GM19043 (cell line): Measurements from ENCODE around the gene PSMB4.
"Not testable (repeated sequence)": the region's sequence is repeated elsewhere in the genome, so short reads cannot be mapped to it uniquely, and the experiment has no call there.

ENCODE experiments used
- ATAC-seq: cut with Tn5 transposase; IDR thresholded peaks from one replicate; pipeline ENCODE4 v1.9.1; 2021; ENCODE audit warnings: low read depth; ENCODE audit not compliant: unreplicated experiment

PSMB4 gene

DNA sequence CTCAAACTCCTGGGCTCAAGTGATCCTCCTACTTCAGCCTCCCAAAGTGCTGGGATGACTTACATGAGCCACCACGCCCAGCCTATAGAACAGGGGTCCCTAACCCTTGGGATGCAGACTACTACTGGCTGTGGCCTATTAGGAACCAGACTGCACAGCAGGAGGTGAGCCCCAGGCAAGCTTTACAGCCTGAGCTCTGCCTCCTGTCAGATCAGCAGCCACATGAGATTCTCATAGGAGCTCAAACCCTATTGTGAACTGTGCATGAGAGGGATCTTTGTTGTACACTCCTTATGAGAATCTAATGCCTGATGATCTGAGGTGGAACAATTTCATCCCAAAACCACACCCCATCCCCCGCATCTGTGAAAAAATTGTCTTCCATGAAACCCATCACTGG is 13.4 kb upstream of the PSMB4 start:
- no peak for ATAC-seq

DNA sequence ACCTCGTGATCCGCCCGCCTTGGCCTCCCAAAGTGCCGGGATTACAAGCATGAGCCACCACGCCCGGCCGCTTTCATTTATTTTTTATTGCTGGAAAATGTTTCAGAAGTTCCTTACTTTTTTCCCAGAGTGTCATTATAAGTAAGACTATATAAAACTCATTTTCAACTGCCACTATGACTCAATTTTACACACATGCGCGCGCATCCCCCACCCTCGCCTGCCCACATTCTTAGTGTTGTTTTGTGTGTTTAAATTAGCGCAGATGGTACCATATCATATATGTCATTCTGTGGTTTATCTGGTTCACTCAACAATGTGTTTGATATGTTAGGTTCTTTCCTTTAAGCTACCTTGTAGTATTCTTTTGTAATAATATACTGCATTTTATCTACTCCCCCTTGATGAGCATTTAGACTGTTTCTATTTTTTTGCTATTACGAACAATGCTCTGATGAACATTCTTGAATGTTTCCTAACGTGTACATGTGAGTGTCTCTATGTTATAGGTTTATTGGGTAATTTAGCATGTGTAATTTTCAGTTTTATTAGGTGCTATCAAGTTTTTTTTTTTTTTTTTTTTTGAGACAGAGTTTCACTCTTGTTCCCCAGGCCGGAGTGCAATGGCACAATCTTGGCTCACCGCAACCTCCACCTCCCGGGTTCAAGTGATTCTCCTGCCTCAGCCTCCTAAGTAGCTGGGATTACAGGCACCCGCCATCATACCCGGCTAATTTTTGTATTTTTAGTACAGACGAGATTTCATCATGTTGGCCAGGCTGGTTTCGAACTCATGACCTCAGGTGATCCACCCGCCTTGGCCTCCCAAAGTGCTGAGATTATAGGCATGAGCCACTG is 8.9 kb upstream of the PSMB4 start:
- ATAC-seq: not testable (repeated sequence)

DNA sequence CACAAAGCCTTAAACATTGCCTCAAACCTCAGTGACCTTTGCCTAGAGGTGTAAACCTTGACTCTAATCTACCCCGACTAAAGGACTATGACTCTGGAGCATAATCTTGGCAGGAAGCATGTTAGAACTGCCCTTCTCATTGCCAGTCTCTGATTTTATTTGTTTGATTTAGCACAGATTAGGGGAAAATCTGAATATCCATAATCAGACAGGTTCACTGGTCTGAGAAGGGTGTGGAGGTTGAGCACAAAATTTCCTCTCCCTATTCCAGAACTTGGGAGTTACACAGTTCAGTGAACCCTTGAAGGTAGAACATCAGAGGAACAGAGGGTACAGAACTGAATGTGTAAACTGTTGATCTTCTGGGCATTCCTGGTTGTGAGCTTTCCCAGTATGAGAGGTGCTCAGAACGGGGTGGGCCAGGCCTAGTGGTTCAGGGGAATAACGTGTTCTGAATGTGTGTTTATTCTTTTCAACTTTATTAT is 8.3 kb upstream of the PSMB4 start:
- ATAC-seq: no peak

DNA sequence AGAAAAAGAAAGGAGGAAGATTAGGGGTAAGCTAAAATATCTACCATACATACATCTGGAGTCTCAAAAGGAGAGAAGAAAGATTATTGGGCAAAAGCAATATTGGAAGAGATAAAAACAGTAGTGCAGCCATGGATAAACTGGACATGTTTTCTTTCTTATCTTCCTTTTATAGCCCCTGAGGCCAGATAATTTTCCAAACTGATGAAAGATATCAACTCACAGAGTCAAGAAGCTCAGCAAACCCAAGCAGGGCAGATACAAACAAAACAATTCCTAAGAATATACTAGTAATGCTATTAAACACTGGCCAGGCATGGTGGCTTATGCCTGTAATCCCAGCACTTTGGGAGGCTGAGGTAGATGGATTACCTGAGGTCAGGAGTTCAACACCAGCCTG is 5.8 kb upstream of the PSMB4 start:
- ATAC-seq: no peak

DNA sequence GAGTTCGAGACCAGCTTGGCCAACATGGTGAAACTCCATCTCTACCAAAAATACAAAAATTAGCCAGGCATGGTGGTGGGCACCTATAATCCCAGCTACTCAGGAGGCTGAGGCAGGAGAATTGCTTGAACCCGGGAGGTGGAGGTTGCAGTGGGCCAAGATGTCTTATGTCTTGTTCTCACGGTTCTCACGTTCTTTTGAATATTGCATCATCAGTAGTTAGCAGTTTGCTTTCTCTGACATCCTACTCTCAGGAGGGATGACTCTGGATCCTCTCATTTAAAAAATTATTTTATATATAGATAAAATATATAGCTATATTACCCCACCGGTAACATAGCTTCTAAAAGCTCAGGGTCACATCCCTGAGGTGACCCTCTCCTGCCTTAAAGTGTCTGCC is 3.1 kb upstream of the PSMB4 start:
- not testable (repeated sequence) for ATAC-seq

DNA sequence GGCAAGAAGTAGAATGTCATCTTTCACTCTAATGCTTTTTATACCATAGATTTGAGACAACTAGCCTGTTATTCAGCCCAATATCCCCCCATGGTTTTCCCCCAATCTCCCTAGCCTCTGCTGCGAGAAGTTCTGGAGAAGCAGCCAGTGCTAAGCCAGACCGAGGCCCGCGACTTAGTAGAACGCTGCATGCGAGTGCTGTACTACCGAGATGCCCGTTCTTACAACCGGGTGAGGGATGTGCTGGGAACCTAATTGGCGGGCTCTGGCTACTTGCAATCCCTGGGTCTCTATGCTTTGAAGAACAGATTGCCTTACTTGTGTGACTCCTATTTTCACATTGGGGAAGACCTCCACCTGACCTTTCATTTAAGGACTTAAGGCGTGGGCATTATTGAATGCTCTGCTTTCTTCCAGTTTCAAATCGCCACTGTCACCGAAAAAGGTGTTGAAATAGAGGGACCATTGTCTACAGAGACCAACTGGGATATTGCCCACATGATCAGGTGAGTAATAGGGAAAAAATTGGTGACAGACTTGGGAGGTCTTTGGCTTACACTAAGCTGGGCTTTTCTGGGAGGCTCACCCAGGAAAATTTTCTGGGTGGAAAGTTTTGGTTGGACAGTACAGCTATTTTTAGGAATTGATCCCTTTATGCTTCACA is 1.9 kb downstream of the PSMB4 start:
- ATAC-seq: no peak

DNA sequence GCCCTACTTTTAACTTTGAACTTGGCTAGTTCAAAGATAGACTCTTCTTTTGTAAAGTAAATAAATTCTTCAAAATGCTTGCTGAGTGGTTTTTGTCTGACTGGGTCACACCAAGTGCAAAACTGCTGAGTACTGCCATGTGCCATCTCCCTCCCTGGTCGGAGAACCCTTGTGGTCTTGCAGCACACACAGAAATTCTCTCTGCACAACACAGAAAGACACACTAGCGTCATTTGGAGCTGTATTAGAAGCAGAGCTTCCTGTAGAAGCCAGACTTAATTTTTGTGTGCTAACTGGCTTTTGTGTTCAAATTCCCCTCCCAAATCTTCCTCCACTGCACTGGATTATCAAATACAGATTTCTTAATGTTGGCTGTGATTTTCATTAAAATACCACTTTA is 2.5 kb downstream of the PSMB4 start:
- ATAC-seq: no peak

DNA sequence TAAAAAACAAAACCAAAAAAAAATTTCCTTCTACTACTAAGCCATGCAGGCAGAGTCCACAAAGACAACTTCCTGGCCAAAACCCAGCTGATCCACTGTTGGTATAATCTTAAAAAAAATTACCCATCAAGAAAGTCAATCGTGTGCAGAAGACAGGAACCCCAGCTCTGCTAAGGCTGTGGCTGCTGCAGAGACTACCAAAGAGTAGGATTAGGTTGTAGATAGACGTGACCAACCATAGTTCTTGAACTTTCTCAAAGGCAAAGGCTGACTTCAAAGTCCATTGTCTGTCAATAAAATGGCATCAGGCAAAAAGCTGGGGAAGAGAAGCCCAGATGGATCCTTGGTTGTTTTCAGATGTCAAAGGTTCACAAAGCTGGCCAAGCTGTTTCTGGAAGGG is 3.4 kb downstream of the PSMB4 start:
- ATAC-seq: no peak

DNA sequence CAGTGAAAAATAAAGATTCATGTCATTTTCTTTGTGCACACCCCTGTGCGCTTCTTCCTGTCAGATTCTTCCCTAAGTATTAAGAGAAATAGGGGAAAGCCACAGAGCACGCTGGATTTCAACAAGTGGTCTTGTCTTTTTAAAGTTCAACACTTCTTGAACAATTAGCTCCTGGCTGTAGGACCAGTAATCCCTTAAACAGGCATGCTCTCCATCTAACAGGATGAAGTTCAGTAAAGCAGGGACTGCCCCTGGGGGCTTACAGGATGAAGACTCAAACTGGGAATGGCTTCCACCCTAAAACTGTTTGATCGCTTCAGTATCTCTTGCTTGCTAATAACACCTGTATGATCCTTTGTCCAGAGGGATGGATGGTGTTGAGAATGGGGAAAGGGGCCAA is 4.2 kb downstream of the PSMB4 start:
- ATAC-seq: no peak

DNA sequence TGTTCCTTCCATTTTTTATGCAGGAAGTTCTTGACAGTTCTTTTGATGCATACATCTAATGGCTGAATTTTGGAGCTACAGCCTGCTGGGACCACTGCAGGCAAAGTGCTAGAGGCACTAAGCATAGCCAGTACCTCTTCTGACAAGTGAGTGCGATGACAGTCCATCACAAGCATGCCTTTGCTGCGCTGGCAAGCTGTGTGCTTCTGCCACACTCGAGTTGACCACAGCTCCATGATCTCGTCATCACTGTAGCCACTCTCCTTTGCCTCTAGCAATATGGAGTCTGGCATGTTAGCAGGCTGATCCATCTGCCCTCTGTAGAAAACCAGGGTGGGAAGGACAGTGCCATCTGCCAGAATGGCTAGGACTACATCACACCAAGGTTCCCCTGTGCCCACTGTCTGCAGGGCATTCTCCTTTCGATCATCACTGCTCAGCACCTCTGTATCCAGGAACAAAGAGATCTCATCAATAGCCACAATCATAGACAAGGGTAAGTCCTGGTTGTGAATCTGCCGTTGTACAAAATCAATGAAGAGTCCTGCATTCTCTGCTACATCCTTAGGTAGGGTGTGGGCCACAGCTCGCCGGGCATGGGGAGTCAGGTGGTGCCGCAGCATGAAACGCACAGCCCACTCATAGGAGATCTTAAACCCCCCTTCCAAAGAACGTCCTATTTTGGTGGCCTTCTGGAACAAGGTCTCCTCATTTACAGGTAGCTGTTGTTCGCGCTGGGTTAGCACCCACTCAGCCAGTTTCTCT is 6.0 kb downstream of the PSMB4 start:
- no peak for ATAC-seq

DNA sequence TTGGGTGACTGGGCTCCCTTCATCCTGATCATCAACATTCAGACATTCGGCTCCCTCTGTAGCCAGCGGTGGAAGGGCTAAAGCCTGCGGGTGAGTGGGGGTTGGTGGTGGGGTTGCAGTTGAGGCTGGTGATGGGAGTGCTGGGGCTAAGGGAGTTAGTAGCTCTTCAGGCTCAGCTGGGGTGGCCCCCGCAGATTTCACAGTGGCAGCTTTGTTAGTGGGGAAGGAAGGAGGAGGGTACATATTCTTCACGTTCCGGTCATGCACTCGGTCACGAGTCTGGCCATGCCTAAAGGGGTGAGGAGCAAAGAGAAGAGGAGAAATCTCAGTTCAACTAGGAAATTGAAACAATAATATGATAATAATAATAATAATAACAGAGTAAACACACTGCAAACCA is 6.8 kb downstream of the PSMB4 start:
- ATAC-seq: no peak

DNA sequence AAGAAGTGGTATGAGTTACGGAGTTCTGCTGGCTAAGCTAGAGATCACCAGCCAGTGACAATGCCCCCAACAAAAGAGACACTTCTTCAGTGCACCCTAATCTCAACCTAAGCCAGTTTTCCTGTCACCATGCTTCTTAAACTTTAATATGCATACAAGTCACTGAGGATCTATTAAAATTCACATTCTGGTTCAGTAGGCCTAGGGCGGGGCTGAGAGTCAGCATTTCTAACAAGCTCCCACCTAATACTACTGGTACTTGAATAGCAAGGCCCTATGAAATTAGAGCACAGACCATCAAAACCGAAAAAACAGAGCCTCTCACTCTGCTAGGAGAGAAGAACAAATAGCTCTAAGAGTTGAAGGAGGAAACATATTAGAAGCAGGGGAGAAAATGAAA is 7.9 kb downstream of the PSMB4 start:
- ATAC-seq: no peak

DNA sequence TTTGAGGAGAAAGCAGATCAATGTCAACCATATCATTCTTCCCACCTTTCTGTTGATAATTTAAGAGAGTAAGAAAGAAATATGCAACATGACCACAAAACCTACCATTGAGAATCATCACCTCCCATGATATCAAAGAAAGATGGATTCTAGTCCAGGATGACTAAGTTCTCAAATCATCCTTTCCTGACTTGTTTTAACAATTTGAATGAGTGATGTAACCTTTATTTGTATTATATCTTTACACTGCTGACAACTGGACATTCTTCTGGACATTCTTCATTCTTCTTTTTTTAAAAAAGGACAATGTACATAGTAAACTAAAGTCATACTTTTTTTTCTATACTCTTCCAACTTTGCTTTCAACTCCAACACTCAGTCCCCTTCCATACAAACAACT is 9.5 kb downstream of the PSMB4 start:
- ATAC-seq: no peak

DNA sequence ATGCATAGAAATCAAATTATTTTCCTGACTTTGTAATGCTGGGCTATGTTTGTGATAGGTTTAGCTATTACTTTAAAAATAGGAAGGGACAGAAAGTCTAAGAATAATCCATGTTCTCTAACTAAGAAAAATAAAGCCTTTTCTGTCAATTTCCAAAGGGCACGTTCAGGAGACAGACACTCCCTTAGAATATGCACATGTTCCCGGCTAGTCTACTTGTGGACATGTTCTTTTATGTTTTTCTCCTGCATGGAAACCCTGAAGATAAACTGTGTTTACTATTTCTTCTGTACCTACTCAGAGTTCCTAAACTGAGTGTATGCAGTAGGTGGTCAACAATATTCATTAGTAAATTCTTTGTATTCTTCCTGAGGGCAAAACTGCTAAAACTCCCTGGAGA is 12.5 kb downstream of the PSMB4 start:
- no peak for ATAC-seq

DNA sequence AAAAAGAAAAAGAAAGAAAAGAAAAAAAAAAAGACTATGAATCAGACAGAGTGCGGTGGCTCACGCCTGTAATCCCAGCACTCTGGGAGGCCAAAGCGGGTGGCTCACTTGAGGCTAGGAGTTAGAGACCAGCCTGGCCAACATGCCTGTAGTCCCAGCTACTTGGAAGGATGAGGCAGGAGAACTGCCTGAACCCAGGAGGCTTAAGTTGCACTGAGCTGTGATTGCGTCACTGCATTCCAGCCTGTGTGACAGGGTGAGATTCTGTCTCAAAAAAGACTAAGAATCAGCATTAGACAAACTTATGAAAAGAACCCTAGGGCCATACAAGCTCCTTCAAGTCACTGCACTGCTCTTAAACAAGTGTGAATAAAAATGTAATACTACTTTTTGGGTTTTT is 16.9 kb downstream of the PSMB4 start:
- ATAC-seq: no peak

DNA sequence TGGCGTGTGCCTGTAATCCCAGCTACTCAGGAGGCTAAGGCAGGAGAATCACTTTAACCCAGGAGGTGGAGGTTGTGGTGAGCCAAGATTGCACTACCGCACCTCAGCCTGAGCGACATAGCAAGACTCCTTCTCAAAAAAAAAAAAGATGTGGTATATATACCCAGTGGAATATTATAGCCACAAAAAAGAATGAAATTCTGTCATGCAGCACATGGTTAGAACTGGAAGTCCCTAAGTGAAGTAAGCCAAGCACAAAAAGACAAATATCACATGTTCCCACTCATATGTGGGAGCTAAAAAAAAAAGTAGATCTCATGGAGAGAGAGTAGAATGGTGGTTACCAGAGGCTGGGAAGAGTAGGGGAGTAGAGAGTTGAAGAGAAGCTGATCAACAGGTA is 18.7 kb downstream of the PSMB4 start:
- ATAC-seq: no peak

DNA sequence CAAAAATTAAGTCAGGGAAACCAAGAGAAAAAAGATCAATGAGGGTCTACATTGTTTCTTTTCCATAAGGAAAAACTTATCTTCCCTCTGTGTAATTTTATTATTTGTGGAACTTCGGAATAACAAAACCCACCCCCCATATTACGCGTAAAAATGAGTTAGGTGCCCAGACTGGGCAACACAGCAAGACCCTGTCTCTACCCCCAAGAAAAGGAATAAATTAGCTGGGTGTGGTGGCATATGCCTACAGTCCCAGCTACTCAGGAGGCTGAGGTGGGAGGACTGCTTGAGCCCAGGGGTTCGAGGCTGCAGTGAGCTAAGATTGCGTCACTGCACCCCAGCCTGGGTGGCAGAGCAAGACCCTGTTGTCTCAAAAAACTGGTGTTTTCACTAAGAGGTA is 20.4 kb downstream of the PSMB4 start:
- no peak for ATAC-seq

DNA sequence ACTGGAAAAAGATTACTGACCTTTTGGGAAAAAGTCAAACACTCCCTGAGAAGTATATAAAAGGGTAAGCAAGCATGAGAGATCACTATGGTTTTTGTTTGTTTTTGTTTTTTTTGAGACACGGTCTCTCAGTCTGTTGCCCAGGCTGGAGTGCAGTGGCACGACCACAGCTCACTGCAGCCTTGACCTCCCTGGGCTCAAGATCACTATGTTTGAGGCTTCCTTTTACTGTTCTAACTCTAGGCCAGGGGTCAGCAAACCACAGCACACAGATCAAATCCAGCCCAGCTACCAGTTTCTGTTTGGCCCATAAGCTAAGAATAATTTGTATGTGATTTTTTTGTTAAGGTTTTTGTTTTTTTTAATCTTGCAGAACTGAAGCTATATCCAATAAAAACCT is 25.7 kb downstream of the PSMB4 start:
- no peak for ATAC-seq

DNA sequence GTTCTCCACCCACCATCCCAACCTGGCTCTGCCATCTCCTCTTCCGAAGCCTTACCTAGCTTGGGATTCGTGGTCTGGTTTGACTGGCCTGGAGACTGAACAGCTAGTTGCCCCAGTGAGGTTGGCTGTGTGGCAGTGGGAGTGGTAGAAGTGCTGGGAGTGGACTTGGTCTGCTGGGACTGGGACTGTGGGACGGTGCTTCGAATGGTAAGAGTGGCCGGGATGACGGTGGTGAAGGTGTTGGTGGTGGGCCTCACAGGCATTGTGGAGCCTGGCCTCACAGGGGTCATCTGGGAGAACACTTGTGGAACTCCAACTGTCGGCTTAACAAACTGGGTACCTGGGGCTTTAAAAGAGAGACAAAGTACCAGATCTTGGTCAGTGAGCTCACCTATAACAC is 28.7 kb downstream of the PSMB4 start:
- ATAC-seq: no peak

DNA sequence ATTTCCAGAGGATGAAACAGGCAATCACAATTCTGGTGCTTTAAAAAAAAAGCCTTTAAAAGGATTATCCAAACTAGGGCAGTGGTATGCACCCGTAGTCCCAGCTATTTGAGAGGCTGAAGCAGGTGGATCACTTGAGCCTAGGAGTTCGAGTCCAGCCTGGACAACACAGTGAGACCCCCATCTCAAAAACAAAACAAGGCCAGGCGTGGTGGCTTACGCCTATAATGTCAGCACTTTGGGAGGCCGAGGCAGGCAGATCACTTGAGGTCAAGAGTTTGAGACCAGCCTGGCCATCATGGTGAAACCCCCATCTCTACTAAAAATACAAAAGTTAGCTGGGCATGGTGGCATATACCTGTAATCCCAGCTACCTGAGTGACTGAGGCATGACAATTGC is 34.5 kb downstream of the PSMB4 start:
- not testable (repeated sequence) for ATAC-seq

DNA sequence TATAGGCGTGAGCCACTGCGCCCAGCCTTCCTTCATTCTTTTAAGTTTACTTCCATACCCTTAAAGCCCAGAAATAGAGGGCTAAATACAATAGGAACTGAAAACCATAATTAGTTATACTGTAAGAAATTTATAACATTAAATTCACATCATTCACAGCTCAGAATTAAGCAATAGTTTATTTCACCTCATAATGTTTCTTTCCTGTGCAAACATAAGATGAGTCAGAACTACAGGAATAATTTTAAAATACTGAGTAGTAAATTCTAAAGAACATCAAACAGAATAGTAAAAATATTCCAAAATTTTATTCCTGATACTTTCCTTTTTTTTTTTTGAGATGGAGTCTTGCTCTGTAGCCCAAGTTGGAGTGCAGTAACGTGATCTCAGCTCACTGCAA is 35.8 kb downstream of the PSMB4 start:
- ATAC-seq: no peak
